HepG2 (cell line): ENCODE measurements around the gene DHX8. TPM values are rescaled to one million over a fixed set of nuclear protein-coding genes. Genes with fewer than 3 reads are reported as not detected.

Experiments
- ATAC-seq: fragments of 200-7000 bp; cut with Tn5 transposase; 3 replicates; pipeline ENCODE4 v1.9.1; 2020; ENCODE audit warnings: mild to moderate bottlenecking, moderate library complexity
- BruUV-seq: library from RNA; stranded (reverse); fragments of 400-500 nt; replicated peaks from 2 replicates; lab custom pipeline; 2021; lab: Mats Ljungman, UMichigan
- CTCF ChIA-PET: fragments of 300-600 bp; formaldehyde crosslinking; extraction: SDS; loops from one replicate; lab custom pipeline; 2021; ENCODE audit warnings: low total read pairs, inconsistent platforms, low intra/inter-chr PET ratio; lab: Yijun Ruan, JAX
- POLR2A ChIA-PET: fragments of 350-600 bp; sonication (Branson Sonifier 250); formaldehyde crosslinking; loops from one replicate; lab custom pipeline; 2020; ENCODE audit warnings: antibody characterized with exemption, inconsistent platforms; lab: Yijun Ruan, JAX
- DNase-seq: peaks from one replicate; pipeline ENCODE4 v3.0.0-alpha.2; 2015; ENCODE audit warnings: low spot score
- FAIRE-seq: peaks from 3 replicates; lab custom pipeline; 2011; peaks lifted over from hg19 to GRCh38; lab: Jason Lieb, UNC
- H2AFZ ChIP-seq: one replicate; pipeline ENCODE4 v1.6.1; 2011; ENCODE audit warnings: low read length, inconsistent platforms
- H3K27ac ChIP-seq: fragments of 300-600 bp; 3 replicates; pipeline ENCODE4 v1.8.0; 2011; ENCODE audit warnings: mixed run types, mild to moderate bottlenecking, mixed read lengths, low read length, inconsistent platforms; ENCODE audit not compliant: insufficient read depth; ENCODE audit errors: extremely low read length
- H3K27me3 ChIP-seq, 2 experiments: fragments of 200-600 bp in 1 of 2; 2 replicates in 1 of 2; 3 replicates in 1 of 2; pipeline versions ENCODE4 v1.6.0 to v1.8.0; 2011; ENCODE audit warnings: low read length in 2 of 2, mild to moderate bottlenecking in 2 of 2, moderate library complexity in 2 of 2, inconsistent platforms in 1 of 2; ENCODE audit not compliant: insufficient read depth in 2 of 2, control insufficient read depth in 1 of 2
- H3K36me3 ChIP-seq, 2 experiments: fragments of 200-600 bp in 1 of 2; replicated peaks in 1 of 2; 2 replicates in 1 of 2; 3 replicates in 1 of 2; pipeline versions ENCODE4 v1.5.1 to v1.8.0; 2011; ENCODE audit warnings: low read length in 2 of 2, inconsistent platforms in 1 of 2; ENCODE audit not compliant: insufficient read depth in 2 of 2, control insufficient read depth in 1 of 2
- H3K4me1 ChIP-seq: 2 replicates; pipeline ENCODE4 v1.5.1; 2012; ENCODE audit warnings: low read length, inconsistent platforms; ENCODE audit not compliant: insufficient read depth
- H3K4me2 ChIP-seq: 2 replicates; pipeline ENCODE4 v1.6.0; 2011; ENCODE audit warnings: low read depth, low read length, inconsistent platforms
- H3K4me3 ChIP-seq, 3 experiments: fragments of 200-600 bp in 1 of 3; sonication (generic), shearing (Covaris generic) in 1 of 3; replicated peaks in 1 of 3; 2 replicates each; pipeline ENCODE4 v1.5.1; 2011 to 2016; ENCODE audit warnings: low read length in 3 of 3, inconsistent platforms in 2 of 3, low read depth in 2 of 3, mild to moderate bottlenecking in 2 of 3, control low read depth in 1 of 3, mixed read lengths in 1 of 3; ENCODE audit not compliant: insufficient read depth in 1 of 3
- H3K79me2 ChIP-seq: one replicate; pipeline ENCODE4 v1.6.1; 2011; ENCODE audit warnings: low read length, inconsistent platforms; ENCODE audit not compliant: insufficient read depth
- H3K9ac ChIP-seq: 2 replicates; pipeline ENCODE4 v1.6.0; 2011; ENCODE audit warnings: mild to moderate bottlenecking, low read depth, low read length, inconsistent platforms; ENCODE audit not compliant: insufficient read depth
- H3K9me3 ChIP-seq: 2 replicates; pipeline ENCODE4 v1.5.1; 2012; ENCODE audit warnings: mild to moderate bottlenecking, low read length
- H4K20me1 ChIP-seq: 2 replicates; pipeline ENCODE4 v1.6.0; 2011; ENCODE audit warnings: inconsistent platforms, mild to moderate bottlenecking, low read length, moderate library complexity; ENCODE audit not compliant: insufficient read depth
- EZH2 ChIP-seq: conservative IDR thresholded peaks from 2 replicates; pipeline ENCODE4 v1.6.1; 2012; ENCODE audit warnings: mild to moderate bottlenecking, low read depth, low read length, moderate library complexity
- FOSL2 ChIP-seq: sonication (generic); formaldehyde crosslinking; IDR thresholded peaks from 2 replicates; pipeline ENCODE4 v1.4.0; 2020; ENCODE audit warnings: missing genetic modification reagents
- HMG20A ChIP-seq: IDR thresholded peaks from 2 replicates; pipeline ENCODE4 v1.6.1; 2016; ENCODE audit warnings: borderline replicate concordance
- KDM1A ChIP-seq: IDR thresholded peaks from 2 replicates; pipeline ENCODE4 v1.6.1; 2016; ENCODE audit warnings: missing compliant biosample characterization
- KDM5B ChIP-seq: sonication (generic); formaldehyde crosslinking; IDR thresholded peaks from 2 replicates; pipeline ENCODE4 v1.4.0; 2020; ENCODE audit warnings: missing genetic modification reagents, mild to moderate bottlenecking, borderline replicate concordance
- KMT2A ChIP-seq: sonication (generic); formaldehyde crosslinking; IDR thresholded peaks from 2 replicates; pipeline ENCODE4 v1.4.0; 2020; ENCODE audit warnings: missing genetic modification reagents
- SP1 ChIP-seq, 2 experiments: fragments of 450-650 bp in 1 of 2; sonication (generic) in 1 of 2; formaldehyde crosslinking in 1 of 2; IDR thresholded peaks; 2 replicates each; pipeline versions ENCODE4 v1.4.0 to v1.6.1; 2016 to 2020; ENCODE audit warnings: missing genetic modification reagents in 1 of 2
- ZBTB38 ChIP-seq: sonication (generic); formaldehyde crosslinking; IDR thresholded peaks from 2 replicates; pipeline ENCODE4 v1.5.1; 2020; ENCODE audit warnings: mild to moderate bottlenecking, missing genetic modification reagents
- ZNF597 ChIP-seq: sonication (generic); formaldehyde crosslinking; IDR thresholded peaks from 2 replicates; pipeline ENCODE4 v1.5.0; 2020; ENCODE audit warnings: missing genetic modification reagents
- ZNF780A ChIP-seq: sonication (generic); formaldehyde crosslinking; IDR thresholded peaks from 2 replicates; pipeline ENCODE4 v1.8.0; 2022; ENCODE audit warnings: mild to moderate bottlenecking, missing genetic modification reagents, moderate library complexity
- WGBS: methylation state at CpG from one replicate; pipeline ENCODE4 v1.1.6; 2017; ENCODE audit warnings: low lambda C conversion rate; 5-methylcytosine and 5-hydroxymethylcytosine counted together
- in situ Hi-C: cut with HindIII; loops from 2 replicates; pipeline ENCODE4 v1.10.0; 2017; ENCODE audit warnings: low pct_unique_long_range_greater_than_20kb; ENCODE audit not compliant: extremely low pct_ligation_motif_present
- intact Hi-C: fragments of 100-400 bp; cut with micrococcal nuclease; formaldehyde crosslinking; loops from one replicate; pipeline ENCODE4 v1.10.0; 2022; ENCODE audit not compliant: unreplicated experiment
- polyA plus RNA-seq, 8 experiments: library from polyadenylated mRNA; depleted of rRNA in 3 of 8; stranded (reverse) in 7 of 8; unstranded in 1 of 8; fragments of >200 nt; fragmentation: Illumina TruSeq in 4 of 8; extraction: Trizol in 4 of 8; gene quantifications; 2 replicates each; pipeline versions ENCODE4 v1.2.1 to v1.2.3, GENCODE V29; 2011 to 2016; ENCODE audit warnings: low read depth in 4 of 8, missing spikeins in 1 of 8, mixed read lengths in 1 of 8; ENCODE audit not compliant: insufficient read depth in 1 of 8
- total RNA-seq, 5 experiments: library from RNA; depleted of rRNA; stranded (reverse); fragments of >200 nt; fragmentation: Illumina TruSeq; extraction: Trizol; gene quantifications; 2 replicates each; pipeline ENCODE4 v1.2.3, GENCODE V29; 2016; ENCODE audit warnings: low read depth in 1 of 5

The DHX8 gene
- total and polyA plus RNA-seq, 2 of the 13 experiments (the other 11 are each of a cell fraction or from before 2014, with no cell fraction given), result 24.8 to 48.9 TPM

GRCh38 chr17:43468691-43469139, 15.1 kb upstream of the DHX8 start:
- Histone ChIP-seq H3K27ac (peak overlapping the region; percentile 94), H3K4me3 (no peak overlapping the region), H4K20me1 (no peaks in the 10 kb centered on the region), H3K36me3 (no peaks in the 10 kb centered on the region), H3K9me3 (no peaks in the 10 kb centered on the region), H3K9ac (peak overlapping the region; percentile 70; the same call in 1 of the 2 replicates), H3K27me3 (no peaks in the 10 kb centered on the region), H3K4me2 (peak overlapping the region; percentile 54; the same call in 1 of the 2 replicates), H3K79me2 (no peaks in the 10 kb centered on the region), H3K4me1 (peaks cover 77% of the 10 kb centered on the region), H2AFZ (no peak overlapping the region)
- FAIRE-seq (no peak), DNase-seq (peak; percentile 50), ATAC-seq (no peak)
- intact Hi-C loops (loop anchor here (1.0 to 5.0 kb wide), 2 partner anchors 19 to 61 kb away; no protein-coding TSS in a partner anchor), in situ Hi-C loops (no loop called here)
- BruUV-seq, result no TSS peak
- POLR2A ChIA-PET, result interaction anchor here (1.6 to 4.1 kb wide), 12 partner anchors 9 to 107 kb away, joined by 3 to 65 read pairs (median 21); partner anchors contain the start of genes ARL4D and DHX8
- CTCF ChIA-PET, result no interaction called here
- TF ChIP-seq ZBTB38 (CRISPR knock-in tag), result peak; percentile 49; the same call in 1 of the 2 replicates
- peak; percentile 6; the same call in 1 of the 2 replicates for TF ChIP-seq KMT2A (CRISPR knock-in tag)
- no peak for TF ChIP-seq SP1 (IDR thresholded peaks at IDR 0.05)
- TF ChIP-seq SP1 (CRISPR knock-in tag; IDR thresholded peaks at IDR 0.05), result 0 out of 2 replicates have a peak, but pooled peaks have one; percentile 15
- TF ChIP-seq HMG20A (CRISPR knock-in tag), result 0 out of 2 replicates have a peak, but pooled peaks have one; percentile 16
- TF ChIP-seq EZH2, result no peak
- peak; percentile 90 for TF ChIP-seq FOSL2 (CRISPR knock-in tag)
- no peak for TF ChIP-seq ZNF597 (CRISPR knock-in tag)
- TF ChIP-seq KDM1A (CRISPR knock-in tag), result 0 out of 2 replicates have a peak, but pooled peaks have one; percentile 40
- TF ChIP-seq ZNF780A (CRISPR knock-in tag), result no peak
- TF ChIP-seq KDM5B (CRISPR knock-in tag), result no peak
- WGBS, result 82% methylated on average over 4 of the region's 4 CpGs
